HG03139 (cell line): ENCODE measurements around the gene SUCNR1.
"Not testable (repeated sequence)": the region's sequence is repeated elsewhere in the genome, so short reads cannot be mapped to it uniquely, and the experiment has no call there.

Source experiments
- ATAC-seq: cut with Tn5 transposase; IDR thresholded peaks from one replicate; pipeline ENCODE4 v1.9.1; 2021; ENCODE audit not compliant: unreplicated experiment

SUCNR1 gene, protein sequence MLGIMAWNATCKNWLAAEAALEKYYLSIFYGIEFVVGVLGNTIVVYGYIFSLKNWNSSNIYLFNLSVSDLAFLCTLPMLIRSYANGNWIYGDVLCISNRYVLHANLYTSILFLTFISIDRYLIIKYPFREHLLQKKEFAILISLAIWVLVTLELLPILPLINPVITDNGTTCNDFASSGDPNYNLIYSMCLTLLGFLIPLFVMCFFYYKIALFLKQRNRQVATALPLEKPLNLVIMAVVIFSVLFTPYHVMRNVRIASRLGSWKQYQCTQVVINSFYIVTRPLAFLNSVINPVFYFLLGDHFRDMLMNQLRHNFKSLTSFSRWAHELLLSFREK

DNA sequence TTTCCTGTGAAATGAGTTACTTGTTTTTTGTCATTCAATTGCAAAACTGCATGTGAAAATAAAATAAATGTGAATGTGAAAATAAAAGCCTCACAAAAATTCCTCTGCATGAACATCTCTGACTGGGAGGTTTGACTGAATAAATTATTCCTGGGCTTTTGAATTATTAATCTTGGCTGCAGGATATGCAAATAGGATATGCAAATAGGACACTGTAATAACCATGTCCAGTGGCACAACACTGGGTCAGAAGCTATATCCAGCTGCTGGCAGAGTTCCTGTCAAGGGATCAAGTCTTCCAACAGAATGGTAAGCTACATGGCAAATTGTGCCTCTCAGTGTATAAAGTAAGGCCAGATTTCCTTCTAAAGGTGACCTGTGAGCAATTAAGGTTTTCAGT lies at the start of gene SUCNR1:
Gene SUCNR1 (plus strand): TSS at position 246 of the 400 bp plus-strand sequence. CDS start 6,250 bp downstream, outside the sequence.
- ATAC-seq: no peak

DNA sequence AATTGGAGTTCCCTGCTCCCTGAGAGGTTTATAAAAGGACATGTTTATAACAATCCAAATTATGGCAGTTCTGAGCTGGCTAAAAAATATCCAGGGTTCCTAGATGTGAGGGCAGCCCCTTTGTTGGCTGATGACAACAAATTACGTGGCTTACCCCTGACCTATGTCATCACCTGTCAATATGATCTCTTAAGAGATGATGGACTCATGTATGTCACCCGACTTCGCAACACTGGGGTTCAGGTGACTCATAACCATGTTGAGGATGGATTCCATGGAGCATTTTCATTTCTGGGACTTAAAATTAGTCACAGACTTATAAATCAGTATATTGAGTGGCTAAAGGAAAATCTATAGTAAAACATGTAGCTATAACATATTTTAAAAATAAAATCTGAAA lies 45.6 kb upstream of the SUCNR1 start:
- no peak for ATAC-seq

DNA sequence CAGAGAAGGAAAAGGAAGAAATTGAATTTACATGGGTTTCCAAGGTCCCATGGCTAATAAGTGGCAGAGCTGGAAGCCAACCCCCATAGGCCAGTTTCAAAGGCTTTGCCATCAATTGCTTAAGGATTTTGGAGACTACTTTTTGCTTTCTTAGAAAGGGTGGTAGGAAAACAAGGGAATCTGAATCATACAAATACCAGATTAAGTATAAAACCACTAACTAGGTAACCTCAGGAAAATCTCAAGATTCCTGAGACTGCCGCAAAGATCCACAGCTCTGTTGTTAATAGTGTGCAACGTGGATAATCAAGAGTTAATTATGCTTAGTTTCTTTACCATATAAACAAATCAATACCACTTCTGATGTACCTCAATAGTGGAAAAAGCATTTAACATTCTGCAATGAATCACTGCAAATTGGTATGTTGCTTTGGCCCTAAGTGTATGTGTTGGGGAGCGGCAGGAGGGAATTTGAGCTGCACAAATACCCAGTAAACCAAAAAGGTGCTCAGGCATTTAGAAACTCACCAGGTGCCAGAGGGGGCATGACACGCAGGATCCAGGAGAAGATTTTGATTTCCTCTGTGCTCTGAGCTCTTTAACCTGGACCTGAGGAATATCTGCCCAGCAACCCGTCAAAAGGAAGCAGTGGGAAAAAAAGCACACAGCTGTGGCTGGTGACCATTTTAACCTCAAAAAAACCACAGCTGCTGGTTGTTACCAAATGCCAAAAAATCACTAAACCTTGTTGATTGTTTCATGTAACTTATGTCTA lies 37.5 kb upstream of the SUCNR1 start:
- ATAC-seq: no peak

DNA sequence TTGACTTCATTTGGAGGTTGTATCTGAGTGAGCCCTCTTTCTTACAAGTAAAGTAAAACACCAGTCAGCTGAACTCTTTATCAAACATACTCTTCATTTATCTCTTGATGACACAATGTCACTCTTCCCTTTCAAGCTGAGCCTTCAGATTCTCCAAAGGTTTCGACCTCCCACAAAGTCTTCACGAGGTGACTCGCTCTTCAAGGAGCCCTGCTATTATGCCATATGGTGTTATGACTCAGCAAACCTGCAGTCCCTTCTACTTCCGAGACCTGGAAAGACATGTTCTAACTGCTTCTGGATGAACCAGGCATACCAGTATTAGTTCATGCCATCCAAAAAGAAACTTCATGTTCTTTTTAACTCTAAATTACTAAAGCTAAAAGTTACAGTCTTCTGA lies 36.4 kb upstream of the SUCNR1 start:
- ATAC-seq: no peak

DNA sequence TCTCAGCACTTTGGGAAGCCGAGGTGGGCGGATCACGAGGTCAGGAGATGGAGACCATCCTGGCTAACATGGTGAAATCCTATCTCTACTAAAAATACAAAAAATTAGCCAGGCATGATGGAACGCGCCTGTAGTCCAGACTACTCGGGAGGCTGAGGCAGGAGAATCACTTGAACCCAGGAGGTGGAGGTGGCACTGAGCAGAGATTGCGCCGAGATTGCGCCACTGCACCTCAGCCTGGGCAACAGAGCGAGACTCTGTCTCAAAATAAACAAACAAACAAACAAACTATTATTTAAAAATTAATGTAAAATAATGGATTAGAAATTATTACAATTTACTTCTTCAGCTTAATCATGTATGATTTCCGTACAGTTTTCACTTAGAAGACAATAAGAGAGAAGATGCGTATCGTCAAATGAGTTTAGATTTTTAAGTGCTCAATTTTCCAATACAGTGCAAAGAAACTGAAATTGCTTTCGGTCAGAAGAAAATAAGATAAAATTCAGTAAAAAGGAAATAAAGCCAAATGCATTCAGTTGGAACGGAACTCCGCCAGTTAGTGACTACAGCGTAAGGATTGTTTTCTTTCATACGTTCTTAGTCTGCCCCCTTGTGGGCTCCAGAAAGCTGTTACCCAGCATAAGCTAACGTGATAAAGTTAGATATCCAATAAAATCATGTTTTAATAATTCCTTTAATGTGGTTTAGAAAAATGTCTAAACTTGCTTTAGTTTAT lies 34.7 kb upstream of the SUCNR1 start:
- ATAC-seq: peak; percentile 57

DNA sequence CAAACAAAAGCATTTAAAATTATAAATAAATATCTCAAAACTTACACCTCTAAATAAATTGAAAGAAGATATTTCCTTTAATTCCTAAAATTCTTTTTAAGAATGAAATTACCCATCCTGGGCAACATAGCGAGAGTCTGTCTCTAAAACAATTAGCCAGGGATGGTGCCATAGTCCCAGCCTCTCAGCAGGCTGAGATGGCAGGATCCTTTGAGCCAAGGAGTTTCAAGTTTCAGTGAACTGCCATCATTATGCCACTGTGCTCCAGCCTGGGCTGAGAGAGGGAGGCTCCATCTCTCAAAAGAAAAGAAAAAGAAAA lies 34.2 kb upstream of the SUCNR1 start:
- ATAC-seq: no peak

DNA sequence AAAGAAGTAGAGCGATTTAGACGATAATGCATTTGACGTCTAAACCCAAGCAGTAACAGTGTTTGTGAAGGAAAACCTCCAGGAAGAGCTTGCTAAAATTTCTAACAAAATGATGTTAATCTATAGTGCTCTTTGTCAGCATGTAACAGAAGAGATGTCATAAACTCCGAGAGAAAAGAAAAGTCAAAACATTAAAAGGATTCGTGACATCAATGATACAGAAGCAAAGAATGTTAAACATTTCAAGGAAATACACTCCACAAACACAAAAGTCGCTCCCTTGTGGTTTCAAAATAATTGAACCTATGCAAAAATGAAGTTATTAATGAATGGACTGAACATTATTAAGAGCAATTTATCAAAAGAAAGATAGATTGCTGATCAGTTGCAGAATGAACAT lies 31.6 kb upstream of the SUCNR1 start:
- no peak for ATAC-seq

DNA sequence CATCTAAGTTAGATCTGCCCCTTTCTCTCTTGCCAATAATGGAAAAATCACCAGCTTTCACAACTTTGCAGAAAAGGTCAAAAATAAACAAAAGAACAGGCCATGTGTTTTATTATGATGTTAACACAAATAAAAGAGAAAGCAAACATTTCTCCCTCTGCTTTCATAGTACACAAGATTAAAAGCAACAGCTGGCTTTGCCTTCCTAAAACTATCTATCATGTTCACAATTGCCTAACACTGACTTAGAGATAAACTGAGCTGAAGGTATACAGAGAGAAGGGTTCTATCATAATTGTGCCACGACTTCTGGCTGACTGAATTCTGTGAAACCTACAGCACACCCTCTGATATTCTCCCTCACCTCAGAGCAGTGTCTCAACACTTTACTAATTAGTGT lies 30.2 kb upstream of the SUCNR1 start:
- ATAC-seq: no peak

DNA sequence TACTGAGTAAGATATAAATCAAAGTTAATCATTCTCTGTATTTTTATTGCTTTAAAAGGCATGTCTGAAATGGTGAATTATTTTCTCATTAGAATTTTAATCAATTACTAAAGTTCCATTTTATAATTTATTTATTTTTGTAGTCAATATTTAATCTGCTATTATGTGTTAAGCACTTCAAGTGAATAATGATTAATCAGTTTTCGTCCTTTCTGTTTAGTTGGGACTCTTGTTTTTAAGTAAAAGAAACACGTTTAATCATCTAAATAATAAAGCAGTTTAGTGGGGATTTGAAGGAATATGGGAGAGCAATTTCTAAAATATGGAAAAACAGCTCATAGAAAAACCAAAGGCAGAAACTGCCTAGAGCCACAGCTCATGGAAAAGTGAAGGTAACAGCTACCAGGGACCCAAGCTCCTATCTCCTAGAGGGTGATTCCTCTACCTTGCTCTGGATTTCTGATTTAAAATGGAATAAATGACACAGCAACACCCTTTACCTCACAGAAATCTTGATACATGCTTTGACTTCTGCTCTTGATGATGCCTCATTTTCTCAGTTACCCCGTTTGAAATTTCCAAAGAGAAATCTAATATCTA lies 28.0 kb upstream of the SUCNR1 start:
- ATAC-seq: no peak

DNA sequence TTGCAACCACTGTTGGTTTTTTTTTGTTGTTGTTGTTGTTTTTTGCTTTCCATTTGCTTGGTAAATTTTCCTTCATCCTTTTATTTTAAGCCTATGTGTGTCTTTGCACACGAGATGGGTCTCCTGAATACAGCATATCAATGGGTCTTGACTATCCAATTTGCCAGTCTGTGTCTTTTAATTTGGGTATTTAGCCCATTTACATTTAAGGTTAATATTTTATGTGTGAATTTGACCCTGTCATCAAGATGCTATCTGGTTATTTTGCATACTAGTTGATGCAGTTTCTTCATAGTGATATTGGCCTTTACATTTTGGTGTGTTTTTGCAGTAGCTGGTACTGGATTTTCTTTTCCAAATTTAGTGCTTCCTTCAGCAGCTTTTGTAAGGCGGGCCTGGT lies 23.4 kb upstream of the SUCNR1 start:
- ATAC-seq: not testable (repeated sequence)

DNA sequence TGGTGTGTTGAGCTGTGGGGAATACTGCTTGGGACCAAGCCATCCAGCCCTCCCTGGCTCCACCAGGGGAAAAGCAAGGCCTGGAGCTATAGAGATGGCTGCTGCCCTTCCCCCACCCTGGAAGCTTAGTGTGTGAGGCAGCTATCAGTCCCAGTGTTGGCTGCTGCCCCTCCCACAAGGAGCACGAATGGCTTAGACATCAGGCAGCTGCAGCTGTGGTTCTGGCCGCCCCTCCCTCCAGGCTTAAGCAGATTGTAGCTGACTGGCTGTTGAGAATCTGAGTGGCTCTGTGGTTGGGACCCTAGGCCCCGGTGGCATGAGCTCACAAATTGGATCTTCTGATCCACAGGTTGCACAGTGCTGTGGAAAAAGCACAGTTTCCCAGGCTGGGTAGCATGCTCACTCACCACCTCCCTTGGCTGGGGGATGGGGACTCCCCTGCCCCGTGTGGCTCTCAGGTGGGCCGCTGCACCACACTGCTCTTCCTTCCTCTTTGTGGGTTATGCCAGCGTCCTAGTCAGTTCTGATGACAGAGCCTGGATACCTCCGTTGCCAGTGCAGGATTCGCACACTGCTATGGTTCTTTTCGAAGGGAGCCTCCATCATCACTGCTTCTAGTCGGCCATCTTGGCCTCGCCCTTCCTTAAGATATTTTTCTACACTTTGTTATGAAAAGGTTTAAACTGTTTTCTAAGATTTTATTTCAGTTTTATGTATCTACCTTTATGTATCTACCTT lies 21.2 kb upstream of the SUCNR1 start:
- no peak for ATAC-seq

DNA sequence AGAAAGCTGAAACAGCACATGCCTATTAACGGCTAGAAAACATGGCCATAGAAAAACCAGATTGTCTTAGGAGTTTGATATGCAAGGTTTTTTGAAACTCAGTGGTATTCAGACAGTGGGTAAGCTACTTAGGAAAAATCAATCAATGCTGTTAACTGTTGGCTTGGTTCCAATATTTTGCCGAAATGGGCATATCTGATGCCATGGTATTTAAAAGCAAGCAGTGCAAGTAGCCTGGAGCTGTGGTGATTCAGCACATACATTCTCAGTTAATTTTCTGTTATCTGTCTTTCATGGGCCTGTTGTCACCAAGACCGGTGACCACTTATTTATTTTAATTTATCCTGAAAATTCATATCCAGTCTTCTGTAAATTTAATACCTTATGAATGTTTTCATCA lies 17.3 kb upstream of the SUCNR1 start:
- no peak for ATAC-seq

DNA sequence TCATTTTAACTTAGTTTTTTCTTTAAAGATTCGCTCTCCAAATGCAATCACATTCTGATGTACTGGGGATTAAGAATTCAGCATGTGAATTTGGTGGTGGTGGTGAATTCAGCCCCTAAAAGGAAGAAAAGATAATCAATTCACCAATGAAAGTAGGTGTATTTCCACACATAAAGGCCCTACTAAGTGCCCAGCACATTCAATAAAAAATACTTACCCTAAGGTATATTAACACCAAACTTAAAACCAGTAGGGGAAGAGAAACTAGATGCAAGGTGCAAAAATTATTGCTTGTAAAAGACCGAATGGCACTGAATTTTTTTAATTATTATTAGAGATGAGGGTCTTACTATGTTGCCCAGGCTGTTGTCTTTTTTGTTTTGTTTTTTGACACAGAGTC lies 16.8 kb upstream of the SUCNR1 start:
- ATAC-seq: no peak

DNA sequence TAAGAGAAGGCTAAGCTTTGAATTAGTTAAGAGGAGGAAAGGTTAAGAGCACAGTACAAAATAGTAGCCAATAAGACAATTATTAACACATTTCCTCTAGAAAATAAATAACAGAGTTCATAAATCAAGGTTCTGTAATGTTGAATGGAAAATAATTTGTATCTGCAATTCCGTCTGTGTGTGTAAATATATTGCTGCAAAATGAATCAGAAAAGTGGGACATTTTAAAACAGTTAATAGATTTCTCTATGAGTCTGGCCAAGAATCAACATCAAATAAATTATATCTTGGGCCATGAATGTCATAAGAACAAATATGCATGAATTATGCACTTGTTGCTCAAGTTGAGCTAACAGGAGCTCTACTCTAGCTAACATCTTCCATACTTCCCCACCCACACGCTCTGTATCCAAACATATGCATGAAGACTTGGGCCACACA lies 14.2 kb upstream of the SUCNR1 start:
- ATAC-seq: no peak

DNA sequence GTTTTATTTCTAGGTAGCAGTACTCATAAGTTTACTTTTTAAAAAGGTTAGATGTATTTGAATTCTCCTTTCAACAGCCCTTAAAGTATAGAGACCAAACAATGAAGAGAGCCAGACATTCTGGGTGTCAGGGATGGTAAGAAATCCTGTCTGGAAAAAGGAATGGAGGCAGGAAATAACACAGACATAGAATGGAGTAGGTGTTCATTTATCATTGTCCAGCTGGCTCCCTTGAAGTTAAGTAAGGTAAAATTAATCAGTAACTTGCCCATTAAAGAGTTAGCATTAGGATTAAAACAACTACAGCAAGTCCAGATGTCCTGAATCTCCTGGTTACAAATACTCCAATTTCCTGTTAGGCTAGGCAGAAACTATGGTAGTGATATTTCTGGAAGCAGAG lies 13.5 kb upstream of the SUCNR1 start:
- no peak for ATAC-seq

DNA sequence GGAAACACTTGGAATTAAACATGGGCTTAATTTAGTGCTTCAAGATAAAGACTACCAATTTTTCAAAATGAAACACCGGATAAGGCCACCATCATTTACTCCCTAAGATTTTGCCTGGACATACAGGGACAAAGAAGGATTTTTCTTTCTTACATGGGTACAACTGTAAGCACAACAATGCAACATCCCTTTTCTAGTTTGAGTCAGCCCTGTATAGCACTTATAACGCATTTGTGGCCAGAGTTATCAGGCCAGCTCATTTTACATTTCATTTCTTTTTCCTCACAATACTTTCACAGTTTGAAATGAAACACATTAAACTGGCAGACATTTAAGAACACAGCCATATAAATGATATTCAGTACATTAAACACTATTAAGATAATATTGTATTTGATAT lies 9.8 kb upstream of the SUCNR1 start:
- ATAC-seq: no peak

DNA sequence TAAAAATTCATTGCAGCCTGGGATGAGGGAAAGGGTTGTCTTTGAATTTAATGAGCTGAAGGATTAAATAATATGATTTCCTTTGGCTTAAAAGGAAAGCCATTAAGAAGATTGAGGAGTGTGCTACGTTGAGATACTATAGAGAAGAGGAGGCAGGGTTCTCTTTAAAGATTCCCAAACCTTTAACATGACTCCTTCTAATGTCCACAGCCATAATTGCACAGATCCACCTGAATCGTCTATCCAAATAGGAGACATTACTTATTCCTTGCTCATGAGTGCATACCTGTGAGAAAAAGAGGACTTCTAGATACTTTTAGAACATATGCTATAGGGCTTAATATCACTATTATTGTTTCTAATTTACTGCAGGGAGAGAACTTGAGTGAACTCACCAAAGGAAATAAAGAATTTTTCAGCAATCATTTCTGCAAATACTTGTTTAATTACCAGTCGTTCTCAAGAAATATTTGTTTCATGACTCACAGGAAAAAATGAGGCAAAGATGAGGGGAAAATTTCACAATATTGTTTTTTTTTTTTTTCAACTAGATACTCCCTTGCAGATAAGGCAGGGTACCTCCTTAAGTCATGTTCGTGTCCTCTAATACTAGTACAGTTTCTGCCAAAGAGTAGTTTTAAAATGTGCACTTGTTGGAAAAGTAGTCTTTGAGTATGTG lies 8.9 kb upstream of the SUCNR1 start:
- no peak for ATAC-seq

DNA sequence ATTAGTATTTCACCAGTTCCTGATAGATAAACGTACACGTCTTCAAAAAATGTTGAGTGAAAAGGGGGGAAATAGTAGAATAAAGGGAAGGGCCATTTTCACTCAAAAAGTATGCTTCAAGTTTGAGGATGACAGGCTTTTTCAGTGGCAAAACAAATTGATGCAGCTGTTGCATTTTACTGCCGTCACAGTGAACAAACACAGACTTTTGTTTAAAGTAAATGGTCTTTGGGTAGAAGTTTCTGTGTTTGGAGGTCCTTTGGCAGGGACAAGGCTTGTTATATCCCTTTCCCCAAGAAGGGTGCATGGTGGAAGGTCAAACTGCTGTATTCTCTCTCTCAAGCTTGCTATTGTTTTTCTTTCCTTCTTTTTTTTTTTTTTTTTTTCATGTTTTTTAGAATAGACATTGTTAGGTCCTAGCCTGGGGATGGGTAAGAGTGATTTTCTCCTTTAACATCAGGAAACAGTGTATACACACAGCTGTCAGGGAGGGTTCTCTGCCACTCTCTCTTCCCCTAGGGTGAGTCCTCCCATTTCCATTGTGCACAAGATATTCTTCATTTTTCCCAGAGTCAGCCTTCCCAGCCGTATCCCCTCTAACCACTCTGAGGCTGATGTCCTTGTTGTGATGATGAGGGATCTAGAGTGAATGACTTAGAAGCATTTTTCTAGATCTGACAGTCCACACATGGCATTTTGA lies 6.6 kb upstream of the SUCNR1 start:
- ATAC-seq: no peak

DNA sequence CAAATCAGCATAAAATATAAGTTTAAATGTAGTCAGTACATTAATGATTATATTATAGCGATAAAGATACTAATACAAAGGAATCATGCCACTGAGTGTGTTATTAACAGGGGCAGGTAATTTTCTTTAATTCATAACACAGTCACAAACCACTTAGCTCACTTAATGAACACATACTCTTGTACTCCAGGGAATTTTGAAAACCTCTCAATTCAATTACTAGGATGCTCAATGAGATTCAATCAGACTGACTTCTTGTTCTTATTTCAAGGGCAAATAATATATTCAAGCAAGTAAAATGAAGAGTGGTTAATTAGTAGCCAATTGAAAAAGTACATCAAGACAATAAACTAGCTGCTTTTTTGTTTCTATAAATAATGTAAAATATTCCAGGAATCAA lies 5.8 kb upstream of the SUCNR1 start:
- ATAC-seq: no peak

DNA sequence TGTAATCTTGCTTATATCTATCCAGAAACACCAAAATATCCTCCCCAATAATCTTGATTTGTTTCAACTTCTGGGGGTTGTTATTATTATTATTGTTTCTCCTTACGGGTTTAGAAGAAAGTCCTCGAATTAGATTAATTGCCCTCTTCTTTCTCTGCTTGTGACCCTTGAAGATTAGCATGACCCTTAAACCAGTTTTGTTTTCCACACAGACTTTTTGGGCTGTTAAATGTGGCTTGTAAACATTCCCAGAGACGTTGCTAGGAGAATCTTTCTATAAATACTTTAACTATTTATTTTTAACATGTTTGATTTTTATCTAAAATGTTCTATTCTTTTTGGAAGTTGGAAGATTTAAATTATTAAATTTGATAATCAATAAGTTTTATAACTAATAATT lies 4.3 kb upstream of the SUCNR1 start:
- ATAC-seq: no peak
